Measurements from ENCODE around the gene SIAE. TPM values are rescaled to one million over a fixed set of nuclear protein-coding genes. Genes with fewer than 3 reads are reported as not detected.

The SIAE gene
- total and polyA plus RNA-seq, 2 of the 4 experiments (the other 2 are of a cell fraction): 4.7 to 12.0 TPM

- Histone ChIP-seq H3K9me3 (ENCODE audit: control insufficient read depth, insufficient read depth, low read length) (peaks cover 3% of the 10 kb centered on the region; the same call in 1 of the 2 replicates), H3K4me1 (ENCODE audit: control insufficient read depth, insufficient read depth, low read length) (no peaks in the 10 kb centered on the region), H3K14ac (replicated peaks; ENCODE audit: low read depth, low read length) (no peak overlapping the region), H3K9me1 (ENCODE audit: insufficient read depth, low read length) (no peaks in the 10 kb centered on the region), H4K20me1 (ENCODE audit: insufficient read depth, low read length) (no peaks in the 10 kb centered on the region), H3K9ac (ENCODE audit: low read depth, low read length) (no peak overlapping the region), H3K18ac (ENCODE audit: low read depth, low read length) (no peak overlapping the region), H4K91ac (ENCODE audit: insufficient read depth, low read depth, low read length) (no peak overlapping the region), H3K27ac (ENCODE audit: insufficient read depth, low read length) (no peak overlapping the region), H2AK5ac (ENCODE audit: low read depth, low read length) (no peak overlapping the region), H4K8ac (ENCODE audit: low read depth in 2 of 2, low read length in 2 of 2) (no peak overlapping the region), H2BK120ac (ENCODE audit: low read depth, low read length) (no peak overlapping the region), H2AFZ (replicated peaks; ENCODE audit: low read length, poor library complexity) (no peak overlapping the region), H3K4ac (ENCODE audit: low read depth, low read length) (no peak overlapping the region), H3K4me2 (ENCODE audit: low read depth, low read length) (no peak overlapping the region), H3K56ac (ENCODE audit: extremely low read depth, insufficient read depth, low read length) (no peak overlapping the region), H2BK15ac (ENCODE audit: low read depth, low read length) (no peak overlapping the region), H3K4me3 (ENCODE audit: insufficient read depth, low read depth, low read length) (no peak overlapping the region), H3K27me3 (ENCODE audit: control insufficient read depth, insufficient read depth, low read length) (peaks cover 6% of the 10 kb centered on the region), H3K79me1 (ENCODE audit: low read depth in 1 of 2, low read length in 2 of 2) (no peaks in the 10 kb centered on the region), H2BK5ac (ENCODE audit: low read depth, low read length, poor library complexity, severe bottlenecking) (no peak overlapping the region), H3K36me3 (ENCODE audit: control insufficient read depth, insufficient read depth, low read length) (no peaks in the 10 kb centered on the region), H3K23ac (ENCODE audit: low read depth, low read length) (no peak overlapping the region), H2BK20ac (ENCODE audit: low read depth, low read length) (no peak overlapping the region), H2AK9ac (replicated peaks; ENCODE audit: low read depth, low read length, poor library complexity) (no peak overlapping the region), H4K5ac (ENCODE audit: low read depth, low read length) (no peak overlapping the region)
- dilution Hi-C loops (cut with HindIII; ENCODE audit: low sequenced_read_pairs, unreplicated experiment) (no loop called here), in situ Hi-C loops (cut with MboI; ENCODE audit: low sequenced_read_pairs) (no loop called here), intact Hi-C loops (cut with micrococcal nuclease) (no loop called here)
- ChIA-PET POLR2A (ENCODE audit: unreplicated experiment) (no interaction called here), CTCF (no interaction called here)
- WGBS, 2 experiments (ENCODE audit: extremely low coverage in 2 of 2, insufficient read length in 1 of 2): no CpG with 5 or more reads among the region's 1 CpG
- no peak for ATAC-seq (ENCODE audit: low read depth)
- no peak for DNase-seq
- TF ChIP-seq RAD21 (IDR thresholded peaks at IDR 0.05; ENCODE audit: low read length) (no peak), POLR2A (IDR thresholded peaks at IDR 0.05; ENCODE audit: low read depth, low read length) (no peak)
- BruUV-seq (replicated peaks): no TSS peak
These were observed 26.0 kb upstream of the SIAE start for GRCh38 chr11:124699547-124699946.
